GM18868 (cell line): ENCODE measurements around the gene UBN2.

Experiments used
- ATAC-seq: cut with Tn5 transposase; IDR thresholded peaks from one replicate; pipeline ENCODE4 v1.9.1; 2021; ENCODE audit warnings: mild to moderate bottlenecking, moderate library complexity; ENCODE audit not compliant: unreplicated experiment

Gene UBN2

DNA sequence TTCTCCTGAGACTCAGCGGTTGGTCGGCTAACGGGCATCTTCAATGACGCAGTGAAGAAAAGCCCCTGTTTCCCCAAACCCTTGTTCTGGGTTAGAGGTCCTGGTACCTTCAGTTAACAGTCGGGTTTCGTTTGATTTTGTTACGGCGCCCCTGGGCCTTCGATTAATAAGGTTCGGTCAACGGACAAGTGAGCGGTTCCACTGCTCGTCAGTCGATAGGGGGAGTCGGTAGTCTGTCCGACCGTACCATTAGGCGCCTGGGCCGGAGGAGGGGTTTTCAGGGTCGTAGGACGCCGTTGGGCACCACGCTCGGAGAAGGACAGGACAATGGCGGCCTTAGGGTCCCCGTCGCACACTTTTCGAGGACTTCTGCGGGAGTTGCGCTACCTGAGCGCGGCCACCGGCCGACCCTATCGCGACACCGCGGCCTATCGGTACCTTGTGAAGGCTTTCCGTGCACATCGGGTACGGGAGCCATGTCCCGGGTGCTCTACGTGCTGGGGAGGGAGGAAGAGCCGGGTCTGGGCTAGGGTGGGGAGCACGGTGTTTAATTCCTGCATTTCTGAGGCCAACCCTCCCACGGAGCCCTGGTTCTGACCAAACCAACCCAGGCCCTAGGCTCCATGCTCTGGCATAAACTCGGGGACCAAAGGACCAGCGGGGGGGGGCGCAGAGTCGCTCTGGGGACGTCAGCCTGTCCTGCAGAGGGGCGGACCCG lies 110.2 kb downstream of the UBN2 start, which contains the start of gene FMC1:
FMC1 (plus strand) TSS at position 280 of the 718 bp plus-strand sequence; CDS start at position 328, 48 bp downstream.
- peak; percentile 61 for ATAC-seq

DNA sequence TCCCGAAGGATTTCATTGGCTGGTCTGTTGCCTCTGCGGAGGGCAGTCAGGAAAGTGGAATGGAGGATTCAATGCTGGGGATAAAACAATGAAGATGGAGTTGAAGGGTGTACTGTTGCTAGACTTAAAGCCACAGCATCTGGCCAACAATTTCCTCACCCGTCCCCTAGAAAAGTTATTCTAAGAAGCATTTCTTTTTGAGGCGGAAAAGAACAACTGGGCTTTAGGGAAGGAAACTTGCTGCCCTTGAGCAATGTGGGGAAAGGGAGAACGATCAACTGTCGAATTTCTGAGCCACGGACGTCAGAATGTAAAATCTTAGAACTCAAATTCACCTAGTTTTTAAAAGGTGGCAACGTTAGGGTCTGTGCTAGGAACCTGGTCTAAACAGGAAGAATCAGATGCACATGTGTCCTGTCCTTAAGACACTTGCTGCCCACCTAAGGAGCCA lies 110.8 kb downstream of the UBN2 start:
- no peak for ATAC-seq

DNA sequence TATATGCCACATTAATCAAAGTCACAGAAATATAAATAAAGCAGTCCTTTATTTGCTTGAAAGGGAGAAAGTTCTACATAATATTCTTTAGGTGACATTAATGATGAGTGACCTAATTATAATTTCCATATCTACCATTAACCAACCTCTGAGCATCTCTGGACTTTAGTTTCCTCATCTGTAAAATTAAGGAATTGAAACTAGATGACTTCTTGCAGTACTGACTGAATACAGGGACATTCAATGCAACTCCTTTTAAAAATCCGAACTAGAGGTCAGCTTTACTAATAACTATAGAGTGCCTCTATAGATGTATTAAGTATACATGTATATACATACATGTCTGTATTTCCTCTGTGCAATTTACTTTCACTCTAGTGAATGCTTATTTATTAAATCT lies 114.0 kb downstream of the UBN2 start:
- ATAC-seq: no peak

DNA sequence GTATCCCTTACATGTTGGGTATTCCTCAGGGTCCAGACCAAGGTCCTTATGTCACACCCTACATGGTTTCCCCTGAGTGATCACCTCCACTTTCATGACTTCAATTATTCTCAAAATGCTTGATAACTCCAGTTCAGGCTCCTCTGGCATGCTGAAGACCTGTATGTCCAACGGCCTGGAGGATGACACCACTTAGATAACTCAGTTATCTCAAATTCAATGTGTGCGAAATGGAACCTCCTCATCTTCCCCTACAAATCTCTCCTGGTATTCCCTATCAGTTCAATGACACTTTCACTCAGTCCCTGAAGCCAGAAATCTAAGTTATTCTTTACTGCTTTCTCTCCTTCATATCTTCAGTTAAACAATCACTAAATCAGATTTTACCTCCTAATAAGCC lies 120.0 kb downstream of the UBN2 start:
- ATAC-seq: no peak

DNA sequence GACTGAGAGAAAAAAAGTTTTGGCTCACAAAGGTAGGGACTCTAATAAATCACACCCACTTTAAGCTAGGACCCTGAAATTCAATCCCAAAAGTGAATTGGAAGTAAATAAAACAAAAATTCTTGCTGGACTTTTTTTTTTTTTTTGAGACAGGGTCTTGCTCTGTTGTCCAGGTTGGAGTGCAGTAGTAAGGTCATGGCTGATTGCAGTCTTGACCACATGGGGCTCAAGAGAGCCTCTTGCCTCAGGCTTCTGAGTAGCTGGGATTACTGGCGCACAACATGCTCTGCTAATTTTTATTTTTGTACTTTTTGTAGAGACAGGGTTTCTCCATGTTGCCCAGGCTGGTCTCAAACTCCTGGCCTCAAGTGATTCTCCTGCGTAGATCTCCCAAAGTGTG lies 123.7 kb downstream of the UBN2 start:
- no peak for ATAC-seq

DNA sequence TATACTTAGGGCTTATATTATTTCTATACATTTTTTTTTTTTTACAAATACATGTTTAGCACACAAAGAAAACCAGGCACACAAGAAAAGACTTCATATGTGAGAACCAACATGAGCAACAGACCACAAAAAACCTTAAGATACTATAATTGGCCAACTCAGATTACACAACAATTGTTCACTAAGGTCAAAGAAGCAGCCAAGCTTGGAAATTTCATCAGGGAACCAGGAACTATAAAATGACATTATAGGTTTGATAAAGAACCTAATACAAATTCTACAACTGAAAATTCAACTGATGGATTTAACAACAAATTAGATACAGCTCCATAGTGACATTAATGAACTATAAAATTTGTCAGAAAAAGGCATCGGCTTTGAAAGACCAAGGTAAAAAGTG lies 124.3 kb downstream of the UBN2 start:
- ATAC-seq: no peak
